Body of pancreas (tissue), 4 donors: ENCODE data around the gene CDKN1B. TPM values are rescaled to one million over a fixed set of nuclear protein-coding genes. Genes with fewer than 3 reads are reported as not detected.

Experiments used
- ATAC-seq: fragments of 150-250 bp; one replicate; pipeline ENCODE4 v1.9.1; 2016
- DNase-seq, 4 donors: peaks; one replicate each; pipeline ENCODE4 v3.0.0-alpha.2; 2019
- H3K27ac ChIP-seq, 4 donors: fragments of 200-600 bp; sonication (generic); 1 replicate in 3 of 4; 2 replicates in 1 of 4; pipeline versions ENCODE4 v1.5.1 to v1.6.1; 2016 to 2019; ENCODE audit warnings: mild to moderate bottlenecking in 1 of 4, mixed read lengths in 1 of 4, moderate library complexity in 1 of 4
- H3K27me3 ChIP-seq, 2 donors: fragments of 200-600 bp; sonication (generic); one replicate each; pipeline ENCODE4 v1.6.0; 2016; ENCODE audit warnings: mild to moderate bottlenecking in 1 of 2
- H3K36me3 ChIP-seq, 2 donors: fragments of 200-600 bp; sonication (generic); replicated peaks in 1 of 2; 2 replicates each; pipeline ENCODE4 v1.5.1; 2016; ENCODE audit warnings: low read depth in 2 of 2; ENCODE audit not compliant: insufficient read depth in 1 of 2
- H3K4me1 ChIP-seq: fragments of 200-600 bp; sonication (generic); one replicate; pipeline ENCODE4 v1.6.0; 2016
- H3K4me3 ChIP-seq, 2 donors: fragments of 200-600 bp; sonication (generic); 1 replicate in 1 of 2; 2 replicates in 1 of 2; pipeline ENCODE4 v1.5.1; 2016 to 2019
- H3K9me3 ChIP-seq, 3 donors: fragments of 200-600 bp; sonication (generic); 1 replicate in 2 of 3; 2 replicates in 1 of 3; pipeline ENCODE4 v1.5.1; 2016
- CTCF ChIP-seq, 7 experiments: fragments of 450-650 bp in 4 of 7; fragments of 200-600 bp in 3 of 7; sonication (generic) in 3 of 7; IDR thresholded peaks; one replicate each; pipeline ENCODE4 v1.5.1; 2016 to 2019; ENCODE audit warnings: antibody characterized with exemption in 7 of 7
- POLR2A ChIP-seq, 3 donors: fragments of 450-650 bp; IDR thresholded peaks; one replicate each; pipeline ENCODE4 v1.6.1; 2016; ENCODE audit warnings: antibody characterized with exemption in 3 of 3, mild to moderate bottlenecking in 2 of 3
- WGBS, 2 donors: methylation state at CpG; one replicate each; pipeline ENCODE4 v1.1.5; 2017; 5-methylcytosine and 5-hydroxymethylcytosine counted together
- intact Hi-C: fragments of 100-400 bp; cut with DNase I; formaldehyde crosslinking; loops from one replicate; pipeline ENCODE4 v1.15.1; 2023
- total RNA-seq, 2 donors: library from RNA; depleted of rRNA; stranded (reverse); fragments of >200 nt; gene quantifications; one replicate each; pipeline ENCODE4 v1.1.0, GENCODE V29; 2016

Gene CDKN1B
- total RNA-seq, 2 donors from 2014 or later, result 11.9 to 28.3 TPM

DNA sequence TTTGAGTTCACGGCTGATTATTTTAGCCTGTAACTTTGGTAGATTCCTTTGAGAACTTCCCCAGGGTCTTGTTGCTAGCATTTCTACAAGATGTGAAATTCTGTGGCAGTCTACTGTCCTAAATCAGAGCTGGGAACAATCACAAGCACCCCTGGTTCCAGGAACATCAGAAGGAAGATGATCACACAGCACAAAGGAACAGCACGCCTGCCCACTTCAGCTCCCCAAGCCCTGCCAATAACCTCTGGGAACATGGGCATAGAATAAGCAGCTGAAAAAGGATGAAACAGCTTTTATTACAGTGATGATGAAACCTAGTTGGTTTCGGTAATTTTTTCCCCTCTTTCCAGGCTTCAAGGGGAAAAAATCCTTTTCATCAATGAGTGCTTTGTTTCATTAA is 33.4 kb upstream of the CDKN1B start:
- H3K27me3 ChIP-seq, result no peaks in the 10 kb centered on the region
- no peak for ATAC-seq
- no peak overlapping the region for H3K4me3 ChIP-seq
- WGBS, 2 donors, result 63 to 77% methylated on average over 3 of the region's 3 CpGs
- H3K4me1 ChIP-seq, result no peaks in the 10 kb centered on the region
- no peak for TF ChIP-seq CTCF (IDR thresholded peaks at IDR 0.05)
- TF ChIP-seq POLR2A (IDR thresholded peaks at IDR 0.05), result no peak
- no peak for DNase-seq
- H3K9me3 ChIP-seq, result no peaks in the 10 kb centered on the region
- no peaks in the 10 kb centered on the region for H3K36me3 ChIP-seq
- intact Hi-C loops, result no loop called here
- no peak overlapping the region for H3K27ac ChIP-seq

DNA sequence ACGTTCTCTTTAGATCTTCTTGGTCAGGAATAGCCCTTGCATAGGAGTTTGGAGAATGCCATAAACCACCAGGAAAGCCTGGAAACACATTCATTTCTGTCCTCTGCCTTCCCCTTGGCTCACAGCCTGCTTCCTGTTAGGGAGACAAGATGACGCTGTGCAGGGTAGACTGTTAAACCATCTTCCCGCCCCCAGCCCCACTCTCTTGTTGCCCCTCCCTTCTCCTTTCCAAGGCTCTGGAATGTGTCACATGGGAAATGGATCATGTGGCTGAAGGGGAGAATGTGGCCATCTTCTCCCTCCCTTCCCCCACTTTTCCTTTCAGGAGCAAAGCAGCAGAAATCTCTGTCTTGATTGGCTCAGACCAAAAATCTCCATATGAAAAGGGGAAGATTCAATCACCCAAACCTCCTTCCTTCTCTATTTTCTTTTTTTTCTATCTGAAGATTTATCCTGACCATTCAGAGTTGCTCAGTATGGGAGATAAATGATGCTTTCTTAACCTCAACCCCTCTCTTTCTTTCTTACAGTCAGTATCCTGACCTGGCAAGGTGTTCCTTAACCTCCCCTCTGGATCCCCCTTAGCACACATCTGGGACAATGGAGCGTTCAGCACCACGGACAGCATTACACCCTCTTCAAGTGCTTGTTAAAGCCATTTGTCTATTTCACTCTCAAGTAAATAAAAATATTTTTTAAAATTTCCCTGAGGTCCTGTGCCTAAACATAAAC is 32.6 kb upstream of the CDKN1B start:
- no peak overlapping the region for H3K27ac ChIP-seq
- no peak overlapping the region for H3K4me3 ChIP-seq
- H3K36me3 ChIP-seq, result no peaks in the 10 kb centered on the region
- no peaks in the 10 kb centered on the region for H3K4me1 ChIP-seq
- DNase-seq, result peak in 1 of 4 donors; percentile 23
- no peak for ATAC-seq
- intact Hi-C loops, result no loop called here
- no peaks in the 10 kb centered on the region for H3K27me3 ChIP-seq
- 8 to 11% methylated on average over 5 of the region's 5 CpGs for WGBS, 2 donors
- TF ChIP-seq POLR2A (IDR thresholded peaks at IDR 0.05) (no peak), CTCF (IDR thresholded peaks at IDR 0.05) (no peak)
- no peaks in the 10 kb centered on the region for H3K9me3 ChIP-seq

DNA sequence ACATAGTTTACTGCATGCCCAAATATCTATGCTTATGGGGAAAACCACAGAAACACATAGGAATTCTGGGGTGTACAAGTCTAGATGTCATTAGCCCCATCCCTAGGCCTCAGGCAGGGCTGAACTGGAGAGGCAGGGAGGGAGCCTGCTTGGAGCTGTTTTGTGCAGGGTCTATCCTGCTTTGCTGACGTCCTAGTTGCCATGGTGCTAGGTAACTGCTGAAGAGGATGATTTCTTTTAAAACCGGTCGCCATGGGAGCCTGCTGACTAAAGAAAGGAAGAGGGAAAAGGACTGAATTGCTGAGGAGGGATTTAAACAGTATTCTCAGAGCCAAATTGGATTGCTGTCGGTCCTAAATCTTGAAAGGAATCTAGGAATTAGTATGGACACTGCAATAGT is 31.9 kb upstream of the CDKN1B start:
- DNase-seq, result peak in 3 of 4 donors; percentile 21 to 35 (median 32)
- intact Hi-C loops, result no loop called here
- ATAC-seq, result no peak
- Histone ChIP-seq H3K9me3 (no peaks in the 10 kb centered on the region), H3K4me3 (no peak overlapping the region), H3K4me1 (no peaks in the 10 kb centered on the region), H3K27ac (no peak overlapping the region), H3K27me3 (no peaks in the 10 kb centered on the region), H3K36me3 (no peaks in the 10 kb centered on the region)
- TF ChIP-seq CTCF (IDR thresholded peaks at IDR 0.05), result no peak
- TF ChIP-seq POLR2A (IDR thresholded peaks at IDR 0.05), result no peak
- 64 to 65% methylated on average over 4 of the region's 4 CpGs for WGBS, 2 donors

DNA sequence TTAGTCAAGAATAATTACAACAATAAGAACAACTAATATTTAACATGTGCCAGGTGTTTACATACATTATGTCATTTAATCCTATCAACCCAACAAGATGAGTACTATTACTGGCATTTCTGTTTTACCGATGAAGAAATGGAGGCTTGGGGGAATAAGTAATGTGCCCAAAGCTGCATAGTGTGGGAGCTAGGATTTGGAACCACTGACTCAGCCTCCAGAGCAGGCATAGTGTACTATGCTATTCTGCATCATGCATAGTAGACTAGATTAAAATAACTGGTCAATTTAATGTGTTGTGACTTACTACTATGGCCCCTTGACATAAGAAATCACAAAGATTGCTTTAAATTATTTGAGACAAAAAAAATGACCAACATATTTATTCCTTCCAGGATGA is 30.7 kb upstream of the CDKN1B start:
- no peaks in the 10 kb centered on the region for H3K27me3 ChIP-seq
- no peak overlapping the region for H3K27ac ChIP-seq
- H3K4me1 ChIP-seq, result no peaks in the 10 kb centered on the region
- H3K4me3 ChIP-seq, result no peak overlapping the region
- H3K9me3 ChIP-seq, result no peaks in the 10 kb centered on the region
- intact Hi-C loops, result no loop called here
- WGBS, 2 donors, result 86 to 96% methylated on average over 1 of the region's 1 CpG
- no peak for TF ChIP-seq CTCF (IDR thresholded peaks at IDR 0.05)
- no peak for TF ChIP-seq POLR2A (IDR thresholded peaks at IDR 0.05)
- DNase-seq (no peak), ATAC-seq (no peak)
- no peaks in the 10 kb centered on the region for H3K36me3 ChIP-seq

DNA sequence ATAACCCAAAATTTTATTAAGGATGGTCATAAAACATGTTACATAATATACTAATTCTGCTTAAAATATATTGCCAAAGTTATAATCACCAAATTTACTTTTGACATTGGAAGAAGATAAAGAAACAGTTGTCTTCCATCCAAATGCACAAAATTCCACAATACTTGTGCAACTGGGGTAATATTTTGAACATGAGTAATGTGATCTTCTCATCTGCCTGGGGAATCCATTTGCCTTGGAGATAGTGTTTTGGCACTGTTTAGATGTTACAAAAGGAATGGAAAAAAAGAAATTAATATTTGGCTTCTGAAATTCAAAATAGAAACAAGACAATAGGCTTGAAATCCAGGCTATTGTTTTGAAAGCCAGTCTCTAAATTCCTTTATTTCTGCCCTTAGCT is 30.2 kb upstream of the CDKN1B start:
- DNase-seq (no peak), ATAC-seq (no peak)
- H3K27me3 ChIP-seq, result no peaks in the 10 kb centered on the region
- H3K9me3 ChIP-seq, result no peaks in the 10 kb centered on the region
- intact Hi-C loops, result no loop called here
- H3K27ac ChIP-seq, result no peak overlapping the region
- TF ChIP-seq POLR2A (IDR thresholded peaks at IDR 0.05) (no peak), CTCF (IDR thresholded peaks at IDR 0.05) (no peak)
- H3K4me1 ChIP-seq, result no peaks in the 10 kb centered on the region
- H3K36me3 ChIP-seq, result no peaks in the 10 kb centered on the region
- no peak overlapping the region for H3K4me3 ChIP-seq
